A549 treated with ZK216348 at 1 μM for 4 hours (cell line): ENCODE results near the gene ZXDB. TPM values are rescaled to one million over a fixed set of nuclear protein-coding genes. Genes with fewer than 3 reads are reported as not detected.

Experiments used
- total RNA-seq: library from RNA; stranded (reverse); fragments of 200-300 nt; extraction: Qiagen RNA extraction; gene quantifications from 5 replicates; pipeline ENCODE4 v1.2.3, GENCODE V29; 2022; ENCODE audit warnings: low read depth

The ZXDB gene
- total RNA-seq, result 4.3 to 10.1 TPM (median 7.2 TPM) in 5 replicates

DNA sequence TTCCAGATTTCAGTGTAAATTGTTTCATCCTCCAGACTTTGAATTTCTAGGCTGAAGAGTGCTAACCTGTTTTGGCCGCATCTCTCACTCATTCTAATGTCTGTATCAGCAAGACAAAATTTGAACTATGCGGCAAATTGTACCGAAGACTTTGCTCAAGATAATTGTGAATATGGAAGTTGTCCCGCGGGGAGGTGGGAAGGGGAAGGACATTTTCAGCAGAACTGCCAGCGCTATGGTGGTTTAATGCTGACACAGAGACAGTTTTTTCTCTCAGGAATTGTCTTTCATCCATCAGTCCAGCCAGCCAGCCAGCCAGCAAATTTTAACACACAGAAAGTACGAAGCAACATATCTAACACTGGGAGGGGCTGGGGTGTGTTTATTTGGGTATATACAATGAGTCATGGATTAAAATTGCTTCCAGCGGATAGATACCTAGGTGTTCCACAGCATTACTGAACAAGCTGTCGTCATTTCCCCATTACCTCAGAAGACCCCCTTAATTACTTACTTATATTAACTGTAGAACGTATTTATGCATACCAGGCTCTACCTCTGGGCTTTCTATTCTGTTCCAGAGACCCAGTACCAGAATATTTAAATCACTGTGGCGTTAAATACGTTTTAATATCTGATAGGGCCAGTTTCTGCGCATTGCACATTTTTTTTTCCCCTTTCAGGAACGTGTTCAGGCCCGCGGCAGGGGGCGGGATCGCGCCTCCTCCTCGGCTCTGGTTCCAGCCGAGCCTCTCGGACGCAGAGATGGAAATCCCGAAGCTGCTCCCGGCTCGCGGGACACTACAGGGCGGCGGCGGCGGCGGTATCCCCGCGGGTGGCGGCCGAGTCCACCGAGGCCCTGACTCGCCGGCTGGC, at the start of gene ZXDB:
Gene ZXDB (plus strand): TSS at position 728 of the 876 bp plus-strand sequence. CDS start 38 bp downstream, at position 766.

Other genes with a start within 250 kb of the ZXDB start
- gene NLRP2B, start 88.2 kb downstream of the ZXDB start, total RNA-seq, result not detected in 5 replicates